A549 (cell line): Measurements from ENCODE around the gene KCNA3.

Experiments used
- CTCF ChIP-seq: fragments of >200 bp; sonication (Bioruptor Twin); formaldehyde crosslinking; IDR thresholded peaks from 3 replicates; pipeline ENCODE4 v1.5.1; 2016
- HDAC2 ChIP-seq: fragments of 200-600 bp; sonication (generic); IDR thresholded peaks from 2 replicates; pipeline ENCODE4 v1.6.1; 2016
- POLR2AphosphoS2 ChIP-seq: conservative IDR thresholded peaks from 2 replicates; pipeline ENCODE4 v1.6.1; 2012; ENCODE audit warnings: low read length, improper control_type of control experiment, inconsistent platforms
- RFX5 ChIP-seq: fragments of 450-650 bp; IDR thresholded peaks from 2 replicates; pipeline ENCODE4 v1.7.1; 2014; ENCODE audit warnings: antibody characterized with exemption, mild to moderate bottlenecking, moderate library complexity
- SREBF2 ChIP-seq: fragments of 450-650 bp; IDR thresholded peaks from 2 replicates; pipeline ENCODE4 v1.6.1; 2014; ENCODE audit warnings: mild to moderate bottlenecking, moderate library complexity
- USF2 ChIP-seq: fragments of 450-650 bp; IDR thresholded peaks from 2 replicates; pipeline ENCODE4 v1.6.1; 2014; ENCODE audit warnings: antibody characterized with exemption

- no peak for TF ChIP-seq POLR2AphosphoS2
- no peak for TF ChIP-seq USF2
- no peak for TF ChIP-seq CTCF
- TF ChIP-seq RFX5: no peak
- no peak for TF ChIP-seq HDAC2
- no peak for TF ChIP-seq SREBF2
Measured at GRCh38 chr1:110707232-110707631, 32.5 kb upstream of the KCNA3 start.
